ENCODE measurements around the gene ADAR. TPM values are rescaled to one million over a fixed set of nuclear protein-coding genes. Genes with fewer than 3 reads are reported as not detected.

The ADAR gene
- total and polyA plus RNA-seq, 2 experiments from 2014 or later = 96.4 to 188 TPM

DNA sequence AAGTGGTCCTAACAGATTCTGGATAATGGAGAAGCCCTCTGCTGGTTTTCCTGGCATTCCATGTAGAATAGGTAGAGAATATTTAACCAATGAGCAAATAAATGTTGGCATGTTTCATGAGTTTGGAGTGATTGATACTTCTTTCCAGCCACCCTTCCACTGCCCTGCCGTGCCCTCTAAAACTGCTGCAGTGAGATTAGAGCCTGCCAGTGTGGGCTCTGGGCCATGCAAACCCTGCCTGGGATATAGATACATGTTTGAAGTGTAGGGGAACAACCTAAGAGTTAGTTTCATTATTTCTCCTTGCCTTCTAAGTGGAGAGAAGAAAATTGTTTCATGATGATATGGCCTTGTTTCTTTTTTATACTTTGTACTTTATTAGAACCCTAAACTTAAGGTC lies 60.0 kb downstream of the ADAR start:
- no peaks in the 10 kb centered on the region for H3K9me2 ChIP-seq (ENCODE audit: insufficient read depth)
- H4K20me1 ChIP-seq (replicated peaks; ENCODE audit: insufficient read depth) = peaks cover 19% of the 10 kb centered on the region
- H3K27ac ChIP-seq (ENCODE audit: low read depth) = no peak overlapping the region
- H3K27me3 ChIP-seq (ENCODE audit: insufficient read depth) = no peaks in the 10 kb centered on the region
- no peak overlapping the region for H3K4me2 ChIP-seq
- H3K4me1 ChIP-seq (ENCODE audit: insufficient read depth) = no peaks in the 10 kb centered on the region
- DNase-seq (ENCODE audit: low spot score) = no peak
- H3K4me3 ChIP-seq = no peak overlapping the region
- Mint-ChIP-seq H3K4me3 (no peak overlapping the region), H3K27me3 (ENCODE audit: insufficient read depth, low read depth, poor library complexity) (peaks cover 3% of the 10 kb centered on the region), H3K4me1 (peaks cover 3% of the 10 kb centered on the region; the same call in 2 of the 3 replicates), H3K9me3 (no peaks in the 10 kb centered on the region), H3K36me3 (ENCODE audit: low read depth) (peaks cover 41% of the 10 kb centered on the region), H3K27ac (no peak overlapping the region)
- TF ChIP-seq REST (IDR thresholded peaks at IDR 0.05; ENCODE audit: unreplicated experiment) (no peak), JUNB (IDR thresholded peaks at IDR 0.05; ENCODE audit: unreplicated experiment) (no peak), CREB1 (CRISPR knock-in tag; IDR thresholded peaks at IDR 0.05; ENCODE audit: low read depth) (no peak), POLR2AphosphoS5 (IDR thresholded peaks at IDR 0.05; ENCODE audit: low read depth) (no peak), ZNF331 (CRISPR knock-in tag; IDR thresholded peaks at IDR 0.05; ENCODE audit: low read depth) (no peak), STAT1 (IDR thresholded peaks at IDR 0.05; ENCODE audit: unreplicated experiment) (no peak), ETS1 (IDR thresholded peaks at IDR 0.05) (no peak), EZH2phosphoT487 (IDR thresholded peaks at IDR 0.05; ENCODE audit: unreplicated experiment) (no peak), ZNF114 (CRISPR knock-in tag; IDR thresholded peaks at IDR 0.05) (no peak), ZNF462 (CRISPR knock-in tag; IDR thresholded peaks at IDR 0.05) (no peak), CTCF (conservative IDR thresholded peaks at IDR 0.05; ENCODE audit: low read depth in 2 of 2) (no peak), EZH2 (IDR thresholded peaks at IDR 0.05; ENCODE audit: low read depth, unreplicated experiment) (no peak), NANOG (IDR thresholded peaks at IDR 0.05; ENCODE audit: borderline replicate concordance) (no peak)
- H3K36me3 ChIP-seq (ENCODE audit: insufficient read depth) = peaks cover 28% of the 10 kb centered on the region
- 0 out of 2 replicates have a peak, but pooled peaks cover 11% of the 10 kb centered on the region for H3F3A ChIP-seq (replicated peaks; ENCODE audit: low read depth)
- no peak overlapping the region for H2AFZ ChIP-seq
- peaks cover 3% of the 10 kb centered on the region; the same call in 1 of the 2 replicates for H3K79me2 ChIP-seq (replicated peaks; ENCODE audit: insufficient read depth)
- ATAC-seq = no peak

Data from GM23338 (cell line).